Thyroid gland (tissue), 4 donors: ENCODE data around the gene ANKRD7. TPM values are rescaled to one million over a fixed set of nuclear protein-coding genes. Genes with fewer than 3 reads are reported as not detected.

Experiments
- DNase-seq, 2 donors: peaks; one replicate each; pipeline ENCODE4 v3.0.0-alpha.2; 2019
- H3K27ac ChIP-seq, 3 donors: fragments of 200-600 bp; sonication (generic); 1 replicate in 2 of 3; 2 replicates in 1 of 3; pipeline ENCODE4 v1.5.1; 2016 to 2019; ENCODE audit warnings: mild to moderate bottlenecking in 1 of 3, moderate library complexity in 1 of 3
- H3K27me3 ChIP-seq: fragments of 200-600 bp; sonication (generic); one replicate; pipeline ENCODE4 v1.5.1; 2019
- H3K36me3 ChIP-seq, 2 donors: fragments of 200-600 bp; sonication (generic); one replicate each; pipeline ENCODE4 v1.5.1; 2016 to 2019
- H3K4me1 ChIP-seq, 2 donors: fragments of 200-600 bp; sonication (generic); one replicate each; pipeline ENCODE4 v1.5.1; 2017 to 2019
- H3K4me3 ChIP-seq, 3 donors: fragments of 200-600 bp; sonication (generic); replicated peaks in 1 of 3; 1 replicate in 2 of 3; 2 replicates in 1 of 3; pipeline ENCODE4 v1.5.1; 2016; ENCODE audit warnings: mild to moderate bottlenecking in 1 of 3
- H3K9me3 ChIP-seq: fragments of 200-600 bp; sonication (generic); one replicate; pipeline ENCODE4 v1.5.1; 2017
- POLR2A ChIP-seq, 2 donors: fragments of 450-650 bp; IDR thresholded peaks; one replicate each; pipeline ENCODE4 v1.6.1; 2017; ENCODE audit warnings: antibody characterized with exemption in 2 of 2, mild to moderate bottlenecking in 2 of 2, moderate library complexity in 1 of 2
- WGBS, 2 donors: methylation state at CpG; one replicate each; pipeline ENCODE4 v1.1.5; 2017; 5-methylcytosine and 5-hydroxymethylcytosine counted together
- intact Hi-C: fragments of 100-400 bp; cut with DNase I; formaldehyde crosslinking; loops from one replicate; pipeline ENCODE4 v1.15.1; 2023
- total RNA-seq, 4 donors: library from RNA; depleted of rRNA; stranded (reverse); fragments of >200 nt; gene quantifications; one replicate each; pipeline ENCODE4 v1.2.3, GENCODE V29; 2016
- TF ChIP-seq, protein P1 (sequence below), 6 experiments: fragments of 200-600 bp in 3 of 6; fragments of 450-650 bp in 3 of 6; sonication (generic) in 3 of 6; IDR thresholded peaks; one replicate each; pipeline ENCODE4 v1.5.1; 2016 to 2019; ENCODE audit warnings: antibody characterized with exemption in 6 of 6, mild to moderate bottlenecking in 2 of 6, inconsistent platforms in 1 of 6, moderate library complexity in 1 of 6

ANKRD7 gene, protein sequence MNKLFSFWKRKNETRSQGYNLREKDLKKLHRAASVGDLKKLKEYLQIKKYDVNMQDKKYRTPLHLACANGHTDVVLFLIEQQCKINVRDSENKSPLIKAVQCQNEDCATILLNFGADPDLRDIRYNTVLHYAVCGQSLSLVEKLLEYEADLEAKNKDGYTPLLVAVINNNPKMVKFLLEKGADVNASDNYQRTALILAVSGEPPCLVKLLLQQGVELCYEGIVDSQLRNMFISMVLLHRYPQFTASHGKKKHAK
- 1 to 10 TPM; 3.3 to 8.2 (median 5.1) TPM for total RNA-seq

DNA sequence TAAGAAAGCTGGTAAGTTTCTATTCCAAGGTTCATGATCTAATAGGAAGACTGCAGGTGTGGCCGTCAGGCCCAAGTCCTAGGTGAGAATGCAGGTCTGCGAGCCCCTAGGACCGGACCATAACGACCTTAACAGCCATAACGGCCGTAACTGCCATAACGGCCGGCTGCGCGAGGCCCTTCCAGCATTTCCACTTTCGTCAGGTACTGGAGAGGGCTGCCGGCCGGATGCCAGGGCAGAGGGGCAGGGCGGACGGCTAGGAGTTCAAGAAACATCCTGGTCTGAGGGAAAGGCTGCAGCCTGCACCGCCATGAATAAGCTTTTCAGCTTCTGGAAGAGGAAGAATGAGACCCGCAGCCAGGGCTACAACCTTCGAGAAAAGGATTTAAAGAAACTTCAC, at the start of gene ANKRD7:
ANKRD7 (plus strand) TSS at position 184 of the 400 bp plus-strand sequence; CDS start at position 311, 127 bp downstream.
- Histone ChIP-seq H3K27ac (no peak within 1 kb of the TSS), H3K36me3 (no peaks in the 10 kb centered on the region), H3K27me3 (no peaks in the 10 kb centered on the region), H3K4me3 (no peak within 1 kb of the TSS), H3K9me3 (no peaks in the 10 kb centered on the region), H3K4me1 (no peaks in the 10 kb centered on the region)
- intact Hi-C loops, result no loop called here
- TF ChIP-seq, protein P1, sequence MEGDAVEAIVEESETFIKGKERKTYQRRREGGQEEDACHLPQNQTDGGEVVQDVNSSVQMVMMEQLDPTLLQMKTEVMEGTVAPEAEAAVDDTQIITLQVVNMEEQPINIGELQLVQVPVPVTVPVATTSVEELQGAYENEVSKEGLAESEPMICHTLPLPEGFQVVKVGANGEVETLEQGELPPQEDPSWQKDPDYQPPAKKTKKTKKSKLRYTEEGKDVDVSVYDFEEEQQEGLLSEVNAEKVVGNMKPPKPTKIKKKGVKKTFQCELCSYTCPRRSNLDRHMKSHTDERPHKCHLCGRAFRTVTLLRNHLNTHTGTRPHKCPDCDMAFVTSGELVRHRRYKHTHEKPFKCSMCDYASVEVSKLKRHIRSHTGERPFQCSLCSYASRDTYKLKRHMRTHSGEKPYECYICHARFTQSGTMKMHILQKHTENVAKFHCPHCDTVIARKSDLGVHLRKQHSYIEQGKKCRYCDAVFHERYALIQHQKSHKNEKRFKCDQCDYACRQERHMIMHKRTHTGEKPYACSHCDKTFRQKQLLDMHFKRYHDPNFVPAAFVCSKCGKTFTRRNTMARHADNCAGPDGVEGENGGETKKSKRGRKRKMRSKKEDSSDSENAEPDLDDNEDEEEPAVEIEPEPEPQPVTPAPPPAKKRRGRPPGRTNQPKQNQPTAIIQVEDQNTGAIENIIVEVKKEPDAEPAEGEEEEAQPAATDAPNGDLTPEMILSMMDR (IDR thresholded peaks at IDR 0.05), result no peak
- TF ChIP-seq POLR2A (IDR thresholded peaks at IDR 0.05), result no peak
- WGBS, 2 donors, result 95 to 97% methylated on average over 13 to 18 of the region's 18 CpGs
- no peak for DNase-seq

DNA sequence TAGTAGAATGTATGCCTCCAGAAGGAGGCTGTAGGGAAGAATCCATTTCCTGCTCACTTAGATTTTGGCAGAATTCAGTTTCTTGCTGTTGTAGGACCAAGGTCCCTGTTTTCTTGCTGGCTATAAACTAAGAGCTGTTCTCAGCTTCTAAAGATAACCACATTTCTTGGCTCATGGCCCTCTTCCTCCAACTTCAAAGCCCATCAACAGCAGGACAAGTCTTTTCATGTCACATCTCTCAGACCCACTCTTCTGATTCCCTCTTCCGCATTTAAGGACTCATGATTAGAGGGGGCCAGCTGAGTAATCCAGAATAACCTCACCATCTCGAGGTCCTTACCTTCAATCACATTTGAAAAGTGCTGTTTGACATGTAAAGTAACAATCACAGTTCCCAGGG, 48.8 kb upstream of the ANKRD7 start:
- H3K36me3 ChIP-seq, result no peaks in the 10 kb centered on the region
- TF ChIP-seq, protein P1 (IDR thresholded peaks at IDR 0.05), result no peak
- no peak for TF ChIP-seq POLR2A (IDR thresholded peaks at IDR 0.05)
- no peak overlapping the region for H3K27ac ChIP-seq
- no peak overlapping the region for H3K4me3 ChIP-seq
- H3K4me1 ChIP-seq, result no peaks in the 10 kb centered on the region
- H3K9me3 ChIP-seq, result no peaks in the 10 kb centered on the region
- WGBS, 2 donors, result 52 to 82% methylated on average over 2 of the region's 2 CpGs
- intact Hi-C loops, result no loop called here
- H3K27me3 ChIP-seq, result no peaks in the 10 kb centered on the region
- no peak for DNase-seq

DNA sequence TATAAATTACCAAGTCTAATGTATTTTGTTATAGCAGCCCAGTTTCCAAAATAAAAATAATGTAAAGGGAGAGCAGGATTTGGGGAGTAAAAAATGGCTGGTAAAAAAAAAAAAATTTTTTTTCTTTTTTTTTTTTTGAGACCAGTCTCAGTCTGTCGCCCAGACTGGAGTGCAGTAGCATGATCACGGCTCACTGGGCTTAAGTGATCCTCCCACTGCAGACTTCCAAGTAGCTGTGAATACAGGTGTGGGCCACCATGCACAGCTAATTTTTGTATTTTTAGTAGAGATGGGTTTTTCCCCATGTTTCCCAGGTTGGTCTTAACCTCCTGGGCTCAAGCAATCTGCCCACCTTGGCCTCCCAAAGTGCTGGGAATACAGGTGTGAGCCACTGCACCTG, 45.3 kb upstream of the ANKRD7 start:
- Histone ChIP-seq H3K27me3 (no peaks in the 10 kb centered on the region), H3K27ac (no peak overlapping the region), H3K4me3 (no peak overlapping the region), H3K4me1 (no peaks in the 10 kb centered on the region), H3K36me3 (no peaks in the 10 kb centered on the region), H3K9me3 (no peaks in the 10 kb centered on the region)
- DNase-seq, result peak; percentile 60 to 64
- 36 to 41% methylated on average over 2 of the region's 2 CpGs for whole genome bisulfite sequencing, 2 donors
- TF ChIP-seq, protein P1 (IDR thresholded peaks at IDR 0.05), result no peak
- no peak for TF ChIP-seq POLR2A (IDR thresholded peaks at IDR 0.05)
- intact Hi-C loops, result no loop called here

DNA sequence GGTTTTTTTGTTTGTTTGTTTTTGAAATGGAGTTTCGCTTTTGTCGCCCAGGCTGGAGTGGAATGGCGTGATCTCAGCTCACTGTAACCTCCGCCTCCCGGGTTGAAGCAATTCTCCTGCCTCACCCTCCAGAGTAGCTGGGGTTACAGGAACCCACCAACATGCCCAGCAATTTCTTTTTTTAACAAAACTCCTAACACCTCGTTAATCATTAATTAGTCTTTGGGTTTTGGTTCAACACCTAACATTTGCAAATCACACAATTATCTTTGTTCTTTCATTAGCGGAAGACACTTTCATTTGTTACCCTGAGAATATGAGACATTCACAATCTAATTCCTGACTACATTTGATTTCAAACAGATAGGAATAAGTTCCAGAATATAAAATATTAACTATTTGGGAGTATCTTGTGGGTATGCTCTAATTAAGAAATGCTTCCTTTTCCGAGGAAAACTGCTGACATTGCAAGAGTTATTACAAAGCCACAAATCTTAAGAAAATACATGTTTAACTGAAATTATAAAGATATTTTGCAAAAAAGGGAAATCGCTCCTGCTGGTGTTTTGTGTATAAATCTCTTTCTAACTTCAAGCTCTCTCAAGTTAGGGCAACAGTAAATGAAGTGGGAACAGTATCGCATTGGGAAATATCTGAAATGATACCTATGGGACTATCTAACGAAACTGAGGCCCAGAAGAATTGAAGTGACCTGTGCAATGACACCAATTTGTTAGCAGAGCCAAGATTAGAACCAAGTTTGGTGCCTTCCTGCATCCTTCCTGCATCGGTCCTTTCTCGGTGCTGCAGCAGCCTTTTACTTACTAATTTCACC, 41.7 kb upstream of the ANKRD7 start:
- Histone ChIP-seq H3K4me1 (peaks cover 6 to 11% of the 10 kb centered on the region in 2 donors), H3K27ac (peak overlapping the region in 1 of 3 donors; percentile 82), H3K27me3 (no peaks in the 10 kb centered on the region), H3K36me3 (peaks cover 0 to under 1% of the 10 kb centered on the region in 2 donors), H3K4me3 (peak overlapping the region in 2 of 3 donors; percentile 61 to 79), H3K9me3 (no peaks in the 10 kb centered on the region)
- no peak for DNase-seq
- 67 to 71% methylated on average over 13 of the region's 13 CpGs for WGBS, 2 donors
- intact Hi-C loops, result no loop called here
- no peak for TF ChIP-seq POLR2A (IDR thresholded peaks at IDR 0.05)
- TF ChIP-seq, protein P1 (IDR thresholded peaks at IDR 0.05), result no peak

DNA sequence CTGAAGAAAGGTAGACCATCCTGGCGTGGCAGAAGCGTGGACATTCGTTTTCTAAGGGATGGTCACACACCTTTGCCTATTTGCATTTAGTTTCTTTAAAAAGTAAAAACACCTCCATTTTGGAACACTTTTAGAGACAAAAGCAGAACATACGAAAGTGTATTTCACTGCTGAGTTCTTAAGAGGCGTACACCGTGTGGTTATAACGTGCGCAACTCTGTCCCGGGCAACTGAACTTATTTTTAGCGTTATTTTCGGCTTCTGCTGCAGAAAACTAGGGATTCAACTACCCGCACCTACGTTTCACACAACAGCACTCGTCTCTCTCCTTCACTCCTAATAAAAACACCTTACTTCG, 41.1 kb upstream of the ANKRD7 start:
- Histone ChIP-seq H3K4me1 (peaks cover 6 to 11% of the 10 kb centered on the region in 2 donors), H3K9me3 (no peaks in the 10 kb centered on the region), H3K27me3 (no peaks in the 10 kb centered on the region), H3K4me3 (peak overlapping the region; percentile 38 to 79 (median 61)), H3K27ac (peak overlapping the region; percentile 73 to 82 (median 82)), H3K36me3 (peaks cover 2 to 6% of the 10 kb centered on the region in 2 donors)
- peak; percentile 6 to 8 for DNase-seq
- TF ChIP-seq POLR2A (IDR thresholded peaks at IDR 0.05), result no peak
- TF ChIP-seq, protein P1 (IDR thresholded peaks at IDR 0.05), result no peak
- intact Hi-C loops, result no loop called here
- WGBS, 2 donors, result 0 to 1% methylated on average over 15 of the region's 15 CpGs
